Measurements from ENCODE around the gene MUC2. TPM values are rescaled to one million over a fixed set of nuclear protein-coding genes. Genes with fewer than 3 reads are reported as not detected.
"Not testable (repeated sequence)": the region's sequence is repeated elsewhere in the genome, so short reads cannot be mapped to it uniquely, and the experiment has no call there.

The MUC2 gene
- total RNA-seq, 2 donors from 2014 or later = 1,472 to 2,135 TPM

GRCh38 chr11:1109101-1109917 is 34.6 kb downstream of the MUC2 start:
- no peak for DNase-seq
- no peak for ATAC-seq
- intact Hi-C loops (cut with DNase I, micrococcal nuclease) = no loop called here

- ATAC-seq = no peak
- intact Hi-C loops (cut with DNase I, micrococcal nuclease) = no loop called here
- no peak for DNase-seq
Measured at GRCh38 chr11:1109918-1110705, 35.4 kb downstream of the MUC2 start.

GRCh38 chr11:1111545-1112212 is 37.0 kb downstream of the MUC2 start:
- ATAC-seq = peak; percentile 20
- intact Hi-C loops (cut with DNase I, micrococcal nuclease) = no loop called here
- peak; percentile 9 to 28 for DNase-seq

GRCh38 chr11:1112351-1113191 is 37.9 kb downstream of the MUC2 start:
- DNase-seq = peak; percentile 32 to 42
- ATAC-seq = peak; percentile 40
- intact Hi-C loops (cut with DNase I, micrococcal nuclease) = no loop called here

- DNase-seq = peak; percentile 24
- intact Hi-C loops (cut with DNase I, micrococcal nuclease) = no loop called here
- ATAC-seq = peak; percentile 7
Measured at GRCh38 chr11:1113405-1114201, 38.9 kb downstream of the MUC2 start.

- intact Hi-C loops (cut with DNase I, micrococcal nuclease) = not testable (repeated sequence)
Measured at GRCh38 chr11:1115292-1115691, 40.6 kb downstream of the MUC2 start.

GRCh38 chr11:1116104-1116503 is 41.4 kb downstream of the MUC2 start:
- ATAC-seq (no peak), DNase-seq (peak in 1 of 2 donors; percentile 16)
- intact Hi-C loops (cut with DNase I, micrococcal nuclease) = no loop called here

More at GRCh38 chr11:1115292-1115691, 40.6 kb downstream of the MUC2 start:
- not testable (repeated sequence) for DNase-seq, ATAC-seq

GRCh38 chr11:1116666-1117390 is 42.2 kb downstream of the MUC2 start:
- peak in 1 of 2 donors; percentile 16 for DNase-seq
- no peak for ATAC-seq
- intact Hi-C loops (cut with DNase I, micrococcal nuclease) = no loop called here

GRCh38 chr11:1117992-1118391 is 43.3 kb downstream of the MUC2 start:
- ATAC-seq (no peak), DNase-seq (peak in 1 of 2 donors; percentile 19)
- intact Hi-C loops (cut with DNase I, micrococcal nuclease) = no loop called here

GRCh38 chr11:1118755-1119603 is 44.3 kb downstream of the MUC2 start:
- ATAC-seq = no peak
- DNase-seq = peak in 1 of 2 donors; percentile 18
- intact Hi-C loops (cut with DNase I, micrococcal nuclease) = no loop called here

- no peak for ATAC-seq
- intact Hi-C loops (cut with DNase I, micrococcal nuclease) = no loop called here
Measured at GRCh38 chr11:1119604-1120146, 45.0 kb downstream of the MUC2 start.

GRCh38 chr11:1120532-1121330 is 46.1 kb downstream of the MUC2 start:
- DNase-seq = peak; percentile 3 to 14
- no peak for ATAC-seq
- intact Hi-C loops (cut with DNase I, micrococcal nuclease) = no loop called here

More at GRCh38 chr11:1119604-1120146, 45.0 kb downstream of the MUC2 start:
- DNase-seq = peak in 1 of 2 donors; percentile 5

- DNase-seq (peak in 1 of 2 donors; percentile 9), ATAC-seq (no peak)
- intact Hi-C loops (cut with DNase I, micrococcal nuclease) = no loop called here
Measured at GRCh38 chr11:1121331-1121812, 46.7 kb downstream of the MUC2 start.

- intact Hi-C loops (cut with DNase I, micrococcal nuclease) = no loop called here
- ATAC-seq (no peak), DNase-seq (peak in 1 of 2 donors; percentile 18)
Measured at GRCh38 chr11:1121813-1122663, 47.4 kb downstream of the MUC2 start.
